ENCODE data around the gene SMIM26.
"Not testable (repeated sequence)": the region's sequence is repeated elsewhere in the genome, so short reads cannot be mapped to it uniquely, and the experiment has no call there.

The SMIM26 gene, protein sequence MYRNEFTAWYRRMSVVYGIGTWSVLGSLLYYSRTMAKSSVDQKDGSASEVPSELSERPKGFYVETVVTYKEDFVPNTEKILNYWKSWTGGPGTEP

GRCh38 chr20:18566892-18567738 lies at the start of gene SMIM26:
TSS of gene SMIM26 (plus strand) at chr20:18567432. CDS start at chr20:18567479, 47 bp downstream.
- TF ChIP-seq, protein P1, sequence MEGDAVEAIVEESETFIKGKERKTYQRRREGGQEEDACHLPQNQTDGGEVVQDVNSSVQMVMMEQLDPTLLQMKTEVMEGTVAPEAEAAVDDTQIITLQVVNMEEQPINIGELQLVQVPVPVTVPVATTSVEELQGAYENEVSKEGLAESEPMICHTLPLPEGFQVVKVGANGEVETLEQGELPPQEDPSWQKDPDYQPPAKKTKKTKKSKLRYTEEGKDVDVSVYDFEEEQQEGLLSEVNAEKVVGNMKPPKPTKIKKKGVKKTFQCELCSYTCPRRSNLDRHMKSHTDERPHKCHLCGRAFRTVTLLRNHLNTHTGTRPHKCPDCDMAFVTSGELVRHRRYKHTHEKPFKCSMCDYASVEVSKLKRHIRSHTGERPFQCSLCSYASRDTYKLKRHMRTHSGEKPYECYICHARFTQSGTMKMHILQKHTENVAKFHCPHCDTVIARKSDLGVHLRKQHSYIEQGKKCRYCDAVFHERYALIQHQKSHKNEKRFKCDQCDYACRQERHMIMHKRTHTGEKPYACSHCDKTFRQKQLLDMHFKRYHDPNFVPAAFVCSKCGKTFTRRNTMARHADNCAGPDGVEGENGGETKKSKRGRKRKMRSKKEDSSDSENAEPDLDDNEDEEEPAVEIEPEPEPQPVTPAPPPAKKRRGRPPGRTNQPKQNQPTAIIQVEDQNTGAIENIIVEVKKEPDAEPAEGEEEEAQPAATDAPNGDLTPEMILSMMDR (IDR thresholded peaks at IDR 0.05) = no peak
- peak; percentile 94 for DNase-seq (ENCODE audit: low spot score)
- Histone ChIP-seq H3K4me3 (peak within 1 kb of the TSS; percentile 90), H3K27ac (peak within 1 kb of the TSS; percentile 68 to 95)

- not testable (repeated sequence) for H3K4me3 ChIP-seq; DNase-seq (ENCODE audit: low spot score); H3K27ac ChIP-seq
Observed at GRCh38 chr20:18522066-18522465, 45.2 kb upstream of the SMIM26 start.

GRCh38 chr20:18523066-18523465 lies 44.2 kb upstream of the SMIM26 start:
- Histone ChIP-seq H3K27ac (no peak overlapping the region), H3K4me3 (no peak overlapping the region)
- TF ChIP-seq, protein P1 (IDR thresholded peaks at IDR 0.05) = no peak
- no peak for DNase-seq (ENCODE audit: low spot score)

DNA sequence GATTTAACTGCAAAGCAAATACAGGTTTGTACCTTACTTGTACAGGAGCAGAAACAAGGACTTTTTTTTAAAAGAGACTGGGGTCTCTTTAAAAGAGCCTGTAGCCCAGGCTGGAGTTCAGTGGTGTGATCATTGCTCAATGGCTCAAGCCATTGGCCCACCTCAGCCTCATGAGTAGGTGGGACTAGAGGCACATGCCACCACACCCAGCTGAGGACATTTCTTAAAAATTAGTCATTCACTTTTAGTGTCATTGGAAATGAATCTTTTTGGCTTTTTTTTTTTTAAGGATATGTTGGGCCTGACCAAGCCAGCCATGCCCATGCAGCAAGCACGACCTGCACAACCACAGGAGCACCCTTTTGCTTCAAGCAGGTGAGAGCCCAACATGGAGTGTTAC lies 42.6 kb upstream of the SMIM26 start:
- no peak for DNase-seq (ENCODE audit: low spot score)
- TF ChIP-seq, protein P1 (IDR thresholded peaks at IDR 0.05) = no peak
- no peak overlapping the region for H3K4me3 ChIP-seq
- no peak overlapping the region for H3K27ac ChIP-seq

GRCh38 chr20:18526761-18527160 lies 40.5 kb upstream of the SMIM26 start:
- DNase-seq (ENCODE audit: low spot score); H3K27ac ChIP-seq; H3K4me3 ChIP-seq: not testable (repeated sequence)

DNA sequence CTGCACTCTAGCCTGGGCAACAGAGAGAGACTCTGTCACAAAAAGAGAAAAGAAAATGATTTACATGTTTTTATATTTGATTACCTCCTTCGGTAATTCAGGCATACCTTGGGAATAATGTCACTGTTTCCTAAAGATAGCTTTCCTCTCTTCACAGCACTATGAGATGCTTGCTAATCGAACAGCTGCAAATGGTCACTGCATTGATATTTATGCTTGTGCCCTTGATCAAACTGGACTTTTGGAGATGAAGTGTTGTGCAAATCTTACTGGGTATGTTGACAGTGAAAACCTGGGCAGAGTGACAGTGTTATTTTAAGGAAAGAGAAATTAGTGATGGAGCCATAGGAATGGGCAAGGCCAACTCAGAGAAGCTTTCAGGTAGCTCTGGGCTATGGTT lies 39.9 kb upstream of the SMIM26 start:
- TF ChIP-seq, protein P1 (IDR thresholded peaks at IDR 0.05) = no peak
- no peak overlapping the region for H3K27ac ChIP-seq
- DNase-seq (ENCODE audit: low spot score) = no peak
- no peak overlapping the region for H3K4me3 ChIP-seq

DNA sequence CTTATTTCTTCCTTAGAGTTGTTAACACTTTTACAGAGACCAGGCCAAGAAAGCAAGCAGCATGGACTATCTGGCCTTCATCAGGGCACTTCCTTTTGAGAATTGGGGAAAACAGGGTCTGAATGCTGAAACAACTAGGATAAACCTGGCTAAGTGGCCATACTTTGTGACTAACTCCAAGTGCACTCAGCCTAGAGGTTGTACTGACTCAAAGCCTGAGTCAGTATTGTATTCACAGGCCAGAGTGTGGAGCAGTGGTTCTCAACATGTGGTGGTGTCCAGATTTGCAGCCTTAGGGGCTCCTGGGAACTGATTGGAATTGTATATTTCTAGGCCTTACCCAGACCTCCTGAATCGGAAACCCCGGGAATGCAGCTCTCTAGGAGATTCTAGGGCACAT lies 39.4 kb upstream of the SMIM26 start:
- TF ChIP-seq, protein P1 (IDR thresholded peaks at IDR 0.05) = no peak

GRCh38 chr20:18529041-18529440 lies 38.2 kb upstream of the SMIM26 start:
- Histone ChIP-seq H3K27ac (no peak overlapping the region), H3K4me3 (no peak overlapping the region)
- TF ChIP-seq, protein P1 (IDR thresholded peaks at IDR 0.05) = no peak
- DNase-seq (ENCODE audit: low spot score) = no peak

More for the DNA sequence above, 39.4 kb upstream of the SMIM26 start:
- Histone ChIP-seq H3K4me3 (no peak overlapping the region), H3K27ac (no peak overlapping the region)
- no peak for DNase-seq (ENCODE audit: low spot score)
